Stimulated activated CD4-positive, alpha-beta T cell treated with anti-CD3 and anti-CD28 coated beads, Interleukin-15, amount 100 ng/mL, for 48 hours (primary cell): ENCODE results near the gene CFAP57.

Experiments used
- DNase-seq, 2 donors: peaks; one replicate each; pipeline ENCODE4 v3.0.0-alpha.2; 2020; ENCODE audit warnings: low read depth in 2 of 2

The CFAP57 gene

GRCh38 chr1:43255438-43256210 is 83.5 kb downstream of the CFAP57 start:
- no peak for DNase-seq

GRCh38 chr1:43256675-43257570 is 84.8 kb downstream of the CFAP57 start:
- no peak for DNase-seq

- no peak for DNase-seq
Measured at GRCh38 chr1:43258370-43258769, 86.2 kb downstream of the CFAP57 start.

GRCh38 chr1:43265431-43265830 is 93.3 kb downstream of the CFAP57 start:
- DNase-seq, result no peak

GRCh38 chr1:43266881-43267280 is 94.8 kb downstream of the CFAP57 start:
- no peak for DNase-seq

- DNase-seq, result no peak
Measured at GRCh38 chr1:43267291-43267805, 95.2 kb downstream of the CFAP57 start.

GRCh38 chr1:43267818-43268425 is 95.8 kb downstream of the CFAP57 start:
- no peak for DNase-seq

GRCh38 chr1:43269627-43270375 is 97.7 kb downstream of the CFAP57 start, which contains the start of gene TMEM125:
Gene TMEM125, plus strand, starts transcription at chr1:43269983. Its CDS starts 2,740 bp downstream, at chr1:43272723.
- DNase-seq, result no peak

- no peak for DNase-seq
Measured at GRCh38 chr1:43270421-43271095, 98.4 kb downstream of the CFAP57 start.

GRCh38 chr1:43271186-43272118 is 99.3 kb downstream of the CFAP57 start:
- DNase-seq, result no peak

- no peak for DNase-seq
Measured at GRCh38 chr1:43272161-43272560, 100.0 kb downstream of the CFAP57 start.

GRCh38 chr1:43272576-43273571 is 100.7 kb downstream of the CFAP57 start:
- no peak for DNase-seq

- no peak for DNase-seq
Measured at GRCh38 chr1:43273708-43274107, 101.6 kb downstream of the CFAP57 start.

- peak in 1 of 2 donors; percentile 27 for DNase-seq
Measured at GRCh38 chr1:43274125-43274803, 102.1 kb downstream of the CFAP57 start.

- no peak for DNase-seq
Measured at GRCh38 chr1:43274804-43275180, 102.7 kb downstream of the CFAP57 start.

- no peak for DNase-seq
Measured at GRCh38 chr1:43275826-43276620, 103.9 kb downstream of the CFAP57 start.

GRCh38 chr1:43276673-43277072 is 104.5 kb downstream of the CFAP57 start:
- no peak for DNase-seq
